Gastrocnemius medialis (tissue), 4 donors: ENCODE data around the gene SLC6A17.

Source experiments
- CTCF ChIP-seq, 5 experiments: fragments of 450-650 bp in 3 of 5; fragments of 200-600 bp in 2 of 5; sonication (generic) in 2 of 5; IDR thresholded peaks in 4 of 5; conservative IDR thresholded peaks in 1 of 5; 1 replicate in 4 of 5; 2 replicates in 1 of 5; pipeline ENCODE4 v1.5.1; 2016 to 2019; ENCODE audit warnings: antibody characterized with exemption in 5 of 5, mild to moderate bottlenecking in 3 of 5, moderate library complexity in 3 of 5
- POLR2A ChIP-seq, 2 donors: fragments of 450-650 bp; IDR thresholded peaks; one replicate each; pipeline ENCODE4 v1.6.1; 2017; ENCODE audit warnings: antibody characterized with exemption in 2 of 2, mild to moderate bottlenecking in 2 of 2, moderate library complexity in 2 of 2

GRCh38 chr1:110170766-110171733 lies 20.8 kb downstream of the SLC6A17 start:
- TF ChIP-seq CTCF (IDR thresholded peaks at IDR 0.05 in 4 of 5, conservative IDR thresholded peaks at IDR 0.05 in 1 of 5), result no peak
- TF ChIP-seq POLR2A (IDR thresholded peaks at IDR 0.05), result no peak
